Activated CD4-positive, alpha-beta T cell treated with anti-CD3 and anti-CD28 coated beads, Interleukin-2, amount 10 ng/mL, durations not matched to agents 7 days and 5 days (primary cell): Measurements from ENCODE around the gene RIC8B. TPM values are rescaled to one million over a fixed set of nuclear protein-coding genes. Genes with fewer than 3 reads are reported as not detected.
A peak's percentile ranks its signal among the peaks of the same experiment; 100 is the strongest.

ENCODE experiments used
- CTCF ChIA-PET: fragments of 350-600 bp; sonication (Branson Sonifier 250); formaldehyde crosslinking; loops from one replicate; lab custom pipeline; 2021; ENCODE audit warnings: antibody characterized with exemption; lab: Charles Lee
- POLR2A ChIA-PET: fragments of 350-600 bp; sonication (Branson Sonifier 250); formaldehyde crosslinking; loops from one replicate; lab custom pipeline; 2021; ENCODE audit warnings: antibody characterized with exemption; lab: Charles Lee
- DNase-seq: peaks from one replicate; pipeline ENCODE4 v3.0.0-alpha.2; 2020
- H3K27ac Mint-ChIP-seq: one replicate; pipeline ENCODE4 v1.8.0; 2021; ENCODE audit warnings: mild to moderate bottlenecking, moderate library complexity, mixed read lengths
- H3K27me3 Mint-ChIP-seq: one replicate; pipeline ENCODE4 v1.8.0; 2021; ENCODE audit warnings: mixed read lengths
- H3K36me3 Mint-ChIP-seq: one replicate; pipeline ENCODE4 v1.8.0; 2021; ENCODE audit warnings: low read depth, mixed read lengths
- H3K4me1 Mint-ChIP-seq: one replicate; pipeline ENCODE4 v1.8.0; 2021; ENCODE audit warnings: mixed read lengths
- H3K4me3 Mint-ChIP-seq: one replicate; pipeline ENCODE4 v1.8.0; 2021; ENCODE audit warnings: mild to moderate bottlenecking, moderate library complexity, mixed read lengths
- H3K9me3 Mint-ChIP-seq: one replicate; pipeline ENCODE4 v1.8.0; 2021; ENCODE audit warnings: mixed read lengths
- total RNA-seq, 2 experiments: library from RNA; stranded (reverse); gene quantifications; one replicate each; pipeline ENCODE4 v1.2.3, GENCODE V29; 2021

Gene RIC8B
- total RNA-seq, 2 experiments from 2014 or later: 13.6 to 14.0 TPM

DNA sequence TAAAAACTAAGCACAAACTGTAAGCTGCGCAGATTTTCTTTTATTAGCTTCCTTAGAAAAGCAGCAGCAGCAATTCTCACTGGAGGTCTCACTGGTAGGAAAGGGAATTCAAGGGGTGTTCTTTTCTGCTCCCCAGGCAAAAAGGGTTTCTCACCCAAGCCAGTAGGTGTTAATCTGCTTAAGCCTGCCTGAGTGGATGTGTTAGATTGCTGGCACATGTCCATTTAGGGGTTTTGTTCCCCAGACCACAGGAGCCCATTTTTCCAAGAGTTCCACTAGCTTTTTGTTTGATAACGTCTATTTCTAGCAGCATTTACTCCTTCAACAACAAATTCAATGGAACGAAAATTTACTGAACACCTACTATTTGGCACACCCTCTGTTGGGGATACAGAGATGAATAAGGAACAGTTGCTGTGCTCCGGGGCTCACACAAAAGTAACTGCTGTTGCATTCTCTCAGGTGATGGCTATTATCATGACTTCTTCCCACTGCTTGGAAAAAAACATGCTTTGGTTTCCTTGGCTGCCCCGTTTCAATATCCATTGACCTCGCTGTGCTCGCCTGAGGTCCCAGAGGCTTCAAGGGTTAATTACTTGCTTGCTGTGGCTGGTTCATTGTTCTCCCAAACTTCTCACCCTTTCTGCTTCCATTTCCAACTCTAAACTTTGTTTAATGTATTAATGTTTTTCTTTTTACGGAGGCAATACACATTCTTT is 31.1 kb upstream of the RIC8B start:
- ChIA-PET POLR2A (no interaction called here), CTCF (interaction anchor here (1.5 kb wide), 1 partner anchor 28 kb away, joined by 3 read pairs; no protein-coding TSS in a partner anchor)
- Mint-ChIP-seq H3K36me3 (no peaks in the 10 kb centered on the region), H3K4me1 (peaks cover 17% of the 10 kb centered on the region), H3K27me3 (peaks cover 14% of the 10 kb centered on the region), H3K9me3 (no peaks in the 10 kb centered on the region), H3K4me3 (no peak overlapping the region), H3K27ac (no peak overlapping the region)
- no peak for DNase-seq

DNA sequence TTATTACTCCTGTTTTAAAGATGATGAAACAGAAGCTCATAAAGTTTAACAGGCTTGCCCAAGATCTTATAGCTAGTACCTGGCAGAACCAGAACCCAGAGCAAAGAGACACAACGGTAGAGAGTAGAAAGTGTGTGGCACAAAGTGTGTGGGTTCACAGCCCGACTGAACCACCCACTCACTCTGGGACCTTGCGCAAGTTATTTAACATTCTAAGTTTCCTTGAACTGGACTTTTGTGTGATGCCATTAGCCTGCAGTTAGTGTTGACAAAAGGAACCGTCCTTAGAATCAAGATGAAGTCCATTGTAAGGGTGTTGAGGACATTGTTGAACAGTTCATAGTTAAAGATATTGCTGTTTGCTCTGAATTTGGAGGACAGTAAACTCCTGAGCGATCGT is 29.9 kb upstream of the RIC8B start:
- Mint-ChIP-seq H3K27ac (no peak overlapping the region), H3K9me3 (no peaks in the 10 kb centered on the region), H3K4me3 (no peak overlapping the region), H3K4me1 (peaks cover 21% of the 10 kb centered on the region), H3K36me3 (no peaks in the 10 kb centered on the region), H3K27me3 (peaks cover 14% of the 10 kb centered on the region)
- ChIA-PET POLR2A (no interaction called here), CTCF (no interaction called here)
- DNase-seq: no peak

DNA sequence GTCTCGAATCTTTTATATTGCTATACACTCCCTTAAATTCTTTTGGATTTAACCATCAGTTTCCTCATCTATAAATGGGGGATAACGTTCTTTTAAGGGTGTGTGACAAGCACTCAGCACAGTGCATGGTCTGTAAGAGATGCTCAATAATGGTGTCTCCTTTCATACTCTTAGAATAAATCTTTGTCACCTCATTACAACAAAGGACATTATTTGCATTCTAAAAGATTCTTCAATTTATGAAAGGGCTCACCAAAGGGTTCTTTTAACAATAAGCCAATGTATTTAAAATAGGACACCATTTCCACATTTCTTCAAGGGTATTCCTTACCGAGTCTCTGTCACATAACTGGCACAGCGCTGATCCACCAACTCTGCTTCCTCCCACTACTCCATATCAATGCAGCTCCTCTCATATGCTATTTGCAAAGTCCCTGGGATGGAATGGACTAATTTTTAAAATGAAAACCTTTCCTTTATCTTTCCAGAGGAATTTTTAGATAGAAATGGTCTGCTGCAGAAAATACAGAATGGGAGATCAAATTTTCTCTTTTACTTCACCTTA is 29.2 kb upstream of the RIC8B start:
- Mint-ChIP-seq H3K4me3 (no peak overlapping the region), H3K36me3 (no peaks in the 10 kb centered on the region), H3K4me1 (peaks cover 23% of the 10 kb centered on the region), H3K27ac (no peak overlapping the region), H3K9me3 (no peaks in the 10 kb centered on the region), H3K27me3 (peaks cover 14% of the 10 kb centered on the region)
- ChIA-PET CTCF (no interaction called here), POLR2A (no interaction called here)
- no peak for DNase-seq

DNA sequence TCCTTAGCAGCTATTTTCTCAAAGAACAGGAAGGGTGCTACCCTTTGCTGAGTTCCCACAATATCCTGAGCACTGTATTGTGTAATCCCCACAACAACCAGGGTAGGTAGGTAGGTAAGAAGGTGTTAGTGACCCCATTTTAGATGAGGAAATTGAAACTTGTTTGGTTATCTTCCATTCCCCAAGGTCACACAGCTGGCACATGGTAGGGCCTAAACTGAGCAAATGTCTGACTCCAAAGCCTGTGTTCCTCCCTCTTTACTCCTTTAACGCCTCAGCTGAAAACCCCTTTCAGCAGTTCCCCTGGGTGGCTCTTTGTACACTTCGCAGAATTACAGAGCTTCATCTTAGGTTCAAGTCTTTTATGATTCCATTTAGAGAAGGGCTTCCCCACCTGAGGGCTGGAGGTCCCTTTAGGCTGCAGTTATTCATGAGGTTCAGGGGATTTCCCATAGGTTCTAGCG is 26.5 kb upstream of the RIC8B start:
- peaks cover 9% of the 10 kb centered on the region for H3K9me3 Mint-ChIP-seq
- CTCF ChIA-PET: interaction anchor here (1.2 to 1.7 kb wide), 2 partner anchors 16 to 20 kb away, joined by 4 to 5 read pairs; no protein-coding TSS in a partner anchor
- peak; percentile 42 for DNase-seq
- peaks cover 9% of the 10 kb centered on the region for H3K27me3 Mint-ChIP-seq
- peaks cover 5% of the 10 kb centered on the region for H3K36me3 Mint-ChIP-seq
- H3K4me1 Mint-ChIP-seq: peaks cover 26% of the 10 kb centered on the region
- peak overlapping the region; percentile 88 for H3K27ac Mint-ChIP-seq
- POLR2A ChIA-PET: no interaction called here
- no peak overlapping the region for H3K4me3 Mint-ChIP-seq

DNA sequence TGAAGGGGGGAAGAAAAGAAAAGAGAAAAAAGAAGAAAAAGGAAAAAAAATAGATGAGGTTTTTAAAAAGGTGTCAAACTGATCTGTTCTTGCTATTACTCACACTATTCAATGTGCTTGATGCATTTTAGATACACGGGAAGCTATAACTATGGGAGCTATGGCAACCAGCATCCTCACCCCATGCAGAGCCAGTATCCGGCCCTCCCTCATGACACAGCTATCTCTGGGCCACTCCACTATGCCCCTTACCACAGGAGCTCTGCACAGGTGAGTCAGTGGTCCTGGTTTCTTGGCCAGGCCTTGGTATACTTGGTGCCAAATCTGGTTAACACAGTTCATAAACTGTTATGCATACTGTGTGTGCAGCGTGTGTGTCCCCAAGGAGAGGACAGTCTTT is 24.0 kb upstream of the RIC8B start:
- H3K36me3 Mint-ChIP-seq: peaks cover 6% of the 10 kb centered on the region
- no peak for DNase-seq
- no peaks in the 10 kb centered on the region for H3K27me3 Mint-ChIP-seq
- H3K4me1 Mint-ChIP-seq: peaks cover 44% of the 10 kb centered on the region
- H3K4me3 Mint-ChIP-seq: no peak overlapping the region
- ChIA-PET CTCF (no interaction called here), POLR2A (no interaction called here)
- H3K9me3 Mint-ChIP-seq: peaks cover 13% of the 10 kb centered on the region
- H3K27ac Mint-ChIP-seq: no peak overlapping the region

DNA sequence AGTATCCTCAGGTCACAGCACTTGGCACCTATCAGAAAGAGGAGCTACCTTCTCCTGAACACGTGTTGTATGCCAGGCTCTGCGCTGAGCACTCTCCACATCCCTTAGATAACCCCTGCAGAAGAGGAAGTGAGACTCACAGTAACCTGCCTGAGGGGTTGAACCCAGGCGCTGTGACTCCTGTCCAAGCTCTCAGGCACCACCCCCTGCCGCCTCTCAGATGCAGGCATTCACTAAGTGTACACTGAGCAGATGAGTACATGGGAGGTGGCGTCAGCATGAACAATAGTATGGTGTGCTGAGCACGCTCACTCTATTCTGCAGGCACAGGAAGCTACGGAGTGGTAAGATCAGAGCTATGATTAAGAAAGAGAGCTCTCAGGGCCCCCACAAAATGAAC is 21.0 kb upstream of the RIC8B start:
- POLR2A ChIA-PET: no interaction called here
- peaks cover 26% of the 10 kb centered on the region for H3K4me1 Mint-ChIP-seq
- H3K27ac Mint-ChIP-seq: peak overlapping the region; percentile 80
- H3K4me3 Mint-ChIP-seq: no peak overlapping the region
- H3K36me3 Mint-ChIP-seq: peaks cover 6% of the 10 kb centered on the region
- CTCF ChIA-PET: interaction anchor here (1.0 to 1.1 kb wide), 3 partner anchors 12 to 22 kb away, joined by 3 to 6 read pairs (median 3); no protein-coding TSS in a partner anchor
- H3K9me3 Mint-ChIP-seq: peaks cover 13% of the 10 kb centered on the region
- DNase-seq: peak; percentile 51
- H3K27me3 Mint-ChIP-seq: no peaks in the 10 kb centered on the region

DNA sequence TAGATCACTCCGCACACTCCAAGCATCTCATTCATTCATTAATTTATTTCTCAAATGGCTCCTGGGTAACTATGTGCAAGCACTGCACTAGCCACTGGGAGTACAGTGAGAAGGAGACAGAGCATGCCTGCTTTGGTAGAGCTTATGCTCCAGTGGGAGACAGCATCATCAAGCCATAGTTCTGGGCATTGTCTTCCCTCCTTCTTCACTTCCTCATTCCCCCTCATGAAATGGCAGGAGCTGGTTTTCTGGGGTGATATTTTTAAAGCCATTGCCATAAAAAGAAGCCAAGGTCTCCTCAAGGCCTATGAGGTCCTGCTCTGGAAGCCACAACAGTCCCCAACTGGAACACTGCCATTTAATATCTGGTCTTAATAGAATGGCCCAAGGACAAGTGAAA is 20.2 kb upstream of the RIC8B start:
- Mint-ChIP-seq H3K4me1 (peaks cover 23% of the 10 kb centered on the region), H3K4me3 (no peak overlapping the region), H3K36me3 (peaks cover 6% of the 10 kb centered on the region), H3K27ac (peak overlapping the region; percentile 51), H3K9me3 (peaks cover 13% of the 10 kb centered on the region), H3K27me3 (no peaks in the 10 kb centered on the region)
- ChIA-PET CTCF (interaction anchor here (1.1 kb wide), 1 partner anchor 21 kb away, joined by 3 read pairs; no protein-coding TSS in a partner anchor), POLR2A (no interaction called here)
- no peak for DNase-seq

DNA sequence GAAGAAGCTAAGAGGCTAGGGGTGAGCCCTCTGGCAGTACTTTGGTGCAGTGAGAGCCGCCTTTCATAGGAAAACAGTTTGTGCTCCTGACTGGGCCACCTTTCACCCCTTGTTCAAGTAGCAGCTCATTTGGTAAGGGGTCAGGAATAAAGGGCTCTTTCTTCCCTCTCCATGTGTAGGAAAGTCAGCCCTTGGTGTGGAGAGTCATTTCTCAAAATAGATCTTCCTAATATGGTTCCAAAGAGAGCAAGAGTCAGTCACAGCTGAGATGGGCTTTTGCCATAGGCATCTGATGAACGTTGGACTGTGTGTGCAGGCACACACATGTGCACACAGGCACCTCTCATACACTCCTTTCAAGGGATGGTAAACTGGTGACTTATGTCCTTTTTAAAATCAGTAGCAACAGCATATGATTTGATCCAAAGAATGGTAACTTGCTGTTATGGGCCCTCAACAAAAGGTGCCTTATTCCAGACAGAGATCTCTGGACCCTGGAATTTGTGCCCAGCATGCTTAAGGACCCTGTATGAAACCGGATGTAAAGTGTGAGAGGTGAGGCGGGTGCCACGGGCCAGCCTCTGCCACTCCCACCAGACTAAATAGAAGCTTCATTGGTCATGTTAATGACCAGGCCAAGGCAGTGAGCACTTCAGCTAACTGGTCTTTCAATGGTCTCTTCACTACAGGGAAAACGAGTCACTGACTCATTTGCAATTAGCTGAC is 16.7 kb upstream of the RIC8B start:
- no peak for DNase-seq
- ChIA-PET POLR2A (no interaction called here), CTCF (interaction anchor here (1.7 kb wide), 1 partner anchor 15 kb away, joined by 4 read pairs; no protein-coding TSS in a partner anchor)

DNA sequence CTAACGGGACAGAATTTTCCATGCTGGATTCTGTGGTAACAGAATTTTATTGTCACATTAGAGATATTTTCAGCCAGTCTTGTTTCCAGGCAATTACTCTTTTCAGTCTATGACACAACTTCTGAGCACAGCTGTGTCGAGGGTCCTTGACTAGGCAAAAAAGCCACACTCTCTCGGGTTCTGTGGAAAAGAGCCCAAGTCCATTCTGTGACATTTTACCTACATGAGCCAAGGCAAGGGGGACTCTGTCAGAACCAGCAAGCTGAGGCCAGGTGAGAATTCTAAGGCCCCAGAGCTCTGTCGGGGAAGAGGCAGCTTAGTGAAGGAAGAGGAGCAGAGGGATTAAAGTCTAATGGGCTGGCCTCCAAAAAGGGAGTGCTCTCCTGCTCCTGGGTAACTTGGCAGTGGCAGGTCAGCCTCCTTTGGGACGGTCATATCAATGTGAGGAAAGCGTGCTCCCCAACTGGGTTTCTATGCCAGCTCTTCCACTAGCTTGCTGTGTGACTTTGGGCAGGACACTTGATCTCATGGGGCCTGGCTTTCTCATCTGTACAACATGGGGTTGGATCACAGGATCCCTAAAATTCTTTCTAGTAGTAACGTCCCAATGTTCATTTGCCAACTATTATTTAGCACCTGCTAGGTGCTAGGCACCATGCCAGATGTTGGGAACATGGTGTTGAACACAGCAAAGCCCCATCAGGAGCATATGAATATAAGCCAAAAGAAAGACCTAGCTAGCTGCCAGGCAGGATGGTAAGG is 16.0 kb upstream of the RIC8B start:
- Mint-ChIP-seq H3K9me3 (no peaks in the 10 kb centered on the region), H3K36me3 (no peaks in the 10 kb centered on the region), H3K4me3 (no peak overlapping the region), H3K27ac (no peak overlapping the region), H3K4me1 (peaks cover 25% of the 10 kb centered on the region), H3K27me3 (no peaks in the 10 kb centered on the region)
- ChIA-PET POLR2A (interaction anchor here (0.7 kb wide), 1 partner anchor 148 kb away, joined by 3 read pairs; no protein-coding TSS in a partner anchor), CTCF (interaction anchor here (0.9 kb wide), 1 partner anchor 12 kb away, joined by 3 read pairs; no protein-coding TSS in a partner anchor)
- no peak for DNase-seq

More for the DNA sequence above, 16.7 kb upstream of the RIC8B start:
- Mint-ChIP-seq H3K4me1 (peaks cover 32% of the 10 kb centered on the region), H3K9me3 (peaks cover 6% of the 10 kb centered on the region), H3K27me3 (no peaks in the 10 kb centered on the region), H3K4me3 (no peak overlapping the region), H3K36me3 (peaks cover 2% of the 10 kb centered on the region), H3K27ac (no peak overlapping the region)

DNA sequence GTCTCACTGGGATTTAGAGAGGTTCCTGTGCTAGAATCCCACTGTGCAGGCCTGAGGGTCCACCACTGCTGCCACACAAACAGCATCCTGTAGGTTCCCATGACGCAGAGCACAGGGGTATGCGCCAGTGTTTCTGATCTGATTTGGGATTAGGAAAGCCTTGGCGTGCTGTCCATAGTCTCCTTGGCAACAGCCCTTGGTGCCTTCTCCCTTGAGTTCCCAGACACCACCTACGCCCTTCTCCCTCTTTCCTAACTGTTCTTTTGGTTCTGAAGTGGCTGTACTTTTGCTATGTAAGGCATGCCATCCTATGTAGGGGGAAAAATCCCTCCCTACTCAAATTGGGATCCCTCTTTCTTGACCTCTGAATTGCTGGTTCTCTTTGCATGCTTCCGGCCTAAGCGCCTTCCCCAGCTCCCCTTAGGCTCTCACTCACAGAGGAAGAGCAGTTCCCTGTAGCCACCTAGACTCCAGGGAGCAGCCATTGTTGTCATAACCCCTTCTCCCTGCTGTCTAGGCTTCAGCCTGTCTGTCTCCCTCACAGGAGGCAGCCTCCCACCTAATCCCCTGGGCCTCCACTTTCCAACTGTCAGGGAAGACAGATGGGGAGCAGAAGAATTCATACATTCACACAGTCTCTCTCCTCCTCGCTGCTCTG is 14.8 kb upstream of the RIC8B start:
- Mint-ChIP-seq H3K27ac (peak overlapping the region; percentile 85), H3K36me3 (no peaks in the 10 kb centered on the region), H3K4me3 (peak overlapping the region; percentile 42), H3K9me3 (no peaks in the 10 kb centered on the region), H3K4me1 (peaks cover 13% of the 10 kb centered on the region), H3K27me3 (no peaks in the 10 kb centered on the region)
- DNase-seq: no peak
- CTCF ChIA-PET: interaction anchor here (0.6 kb wide), 1 partner anchor 615 kb away, joined by 3 read pairs; no protein-coding TSS in a partner anchor
- POLR2A ChIA-PET: no interaction called here

DNA sequence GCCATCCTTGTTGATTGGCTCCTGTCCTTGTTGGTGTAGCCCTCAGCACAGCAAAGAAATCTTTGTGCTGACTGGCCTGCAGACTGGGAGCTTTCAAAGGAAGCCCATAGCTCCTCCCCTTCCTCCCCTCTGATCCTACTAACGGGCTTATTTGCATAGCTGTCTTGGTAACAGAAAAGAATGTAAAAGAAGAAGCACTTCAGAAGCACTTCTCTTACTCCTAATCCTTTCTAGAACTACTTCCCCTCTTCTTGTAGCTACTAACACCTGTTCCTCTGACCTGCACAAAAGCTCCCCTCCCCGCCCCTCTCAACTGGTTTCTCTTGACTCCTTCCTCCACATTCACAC is 14.3 kb upstream of the RIC8B start:
- no peaks in the 10 kb centered on the region for H3K36me3 Mint-ChIP-seq
- H3K4me1 Mint-ChIP-seq: peaks cover 13% of the 10 kb centered on the region
- ChIA-PET CTCF (interaction anchor here (0.6 kb wide), 1 partner anchor 615 kb away, joined by 3 read pairs; no protein-coding TSS in a partner anchor), POLR2A (no interaction called here)
- DNase-seq: peak; percentile 46
- no peaks in the 10 kb centered on the region for H3K9me3 Mint-ChIP-seq
- H3K27me3 Mint-ChIP-seq: no peaks in the 10 kb centered on the region
- H3K27ac Mint-ChIP-seq: peak overlapping the region; percentile 85
- peak overlapping the region; percentile 42 for H3K4me3 Mint-ChIP-seq

DNA sequence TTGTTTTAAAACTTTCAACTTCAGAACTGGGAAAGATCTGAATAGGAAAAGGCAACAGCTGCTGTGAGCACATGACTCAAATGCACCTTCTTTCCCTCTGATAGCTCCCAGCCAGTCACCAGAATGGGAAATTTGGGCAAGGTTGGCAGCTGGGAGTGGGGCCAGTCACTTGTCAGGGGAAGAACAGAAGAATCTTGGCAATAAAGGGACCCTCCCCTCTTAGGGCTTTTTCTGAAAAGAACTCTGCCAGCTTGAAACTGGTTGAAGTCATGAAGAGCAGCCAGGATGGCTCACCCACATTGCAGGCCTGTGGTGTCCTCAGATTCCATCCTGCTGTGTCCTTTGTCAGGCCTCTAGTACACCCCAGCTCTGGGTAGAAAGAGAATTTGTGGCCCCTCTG is 10.3 kb upstream of the RIC8B start:
- Mint-ChIP-seq H3K4me1 (peaks cover 14% of the 10 kb centered on the region), H3K36me3 (no peaks in the 10 kb centered on the region), H3K27ac (no peak overlapping the region), H3K27me3 (peaks cover 9% of the 10 kb centered on the region), H3K4me3 (no peak overlapping the region), H3K9me3 (no peaks in the 10 kb centered on the region)
- CTCF ChIA-PET: interaction anchor here (1.7 kb wide), 1 partner anchor 16 kb away, joined by 5 read pairs; no protein-coding TSS in a partner anchor
- DNase-seq: no peak
- POLR2A ChIA-PET: no interaction called here
